Esophagus squamous epithelium (tissue), 4 donors: ENCODE data around the gene IL16.

Experiments
- CTCF ChIP-seq, 6 experiments: fragments of 450-650 bp in 4 of 6; fragments of 200-600 bp in 2 of 6; sonication (generic) in 2 of 6; IDR thresholded peaks; one replicate each; pipeline ENCODE4 v1.5.1; 2016 to 2019; ENCODE audit warnings: antibody characterized with exemption in 6 of 6, mild to moderate bottlenecking in 4 of 6, moderate library complexity in 4 of 6
- POLR2A ChIP-seq, 4 donors: fragments of 450-650 bp; IDR thresholded peaks; one replicate each; pipeline ENCODE4 v1.6.1; 2017; ENCODE audit warnings: antibody characterized with exemption in 4 of 4, mild to moderate bottlenecking in 4 of 4, moderate library complexity in 3 of 4

- TF ChIP-seq CTCF (IDR thresholded peaks at IDR 0.05) (no peak), POLR2A (IDR thresholded peaks at IDR 0.05) (no peak)
These were observed 2.5 kb downstream of the IL16 start for GRCh38 chr15:81199031-81199779.
